SHP77 treated with DMSO at 0.1 percent for 48 hours (cell line): Measurements from ENCODE around the gene MAPKAP1.
"Not testable (repeated sequence)": the region's sequence is repeated elsewhere in the genome, so short reads cannot be mapped to it uniquely, and the experiment has no call there.

Source experiments
- DNase-seq: peaks from one replicate; lab custom pipeline; 2025; lab: John Stamatoyannopoulos, UW

Gene MAPKAP1

DNA sequence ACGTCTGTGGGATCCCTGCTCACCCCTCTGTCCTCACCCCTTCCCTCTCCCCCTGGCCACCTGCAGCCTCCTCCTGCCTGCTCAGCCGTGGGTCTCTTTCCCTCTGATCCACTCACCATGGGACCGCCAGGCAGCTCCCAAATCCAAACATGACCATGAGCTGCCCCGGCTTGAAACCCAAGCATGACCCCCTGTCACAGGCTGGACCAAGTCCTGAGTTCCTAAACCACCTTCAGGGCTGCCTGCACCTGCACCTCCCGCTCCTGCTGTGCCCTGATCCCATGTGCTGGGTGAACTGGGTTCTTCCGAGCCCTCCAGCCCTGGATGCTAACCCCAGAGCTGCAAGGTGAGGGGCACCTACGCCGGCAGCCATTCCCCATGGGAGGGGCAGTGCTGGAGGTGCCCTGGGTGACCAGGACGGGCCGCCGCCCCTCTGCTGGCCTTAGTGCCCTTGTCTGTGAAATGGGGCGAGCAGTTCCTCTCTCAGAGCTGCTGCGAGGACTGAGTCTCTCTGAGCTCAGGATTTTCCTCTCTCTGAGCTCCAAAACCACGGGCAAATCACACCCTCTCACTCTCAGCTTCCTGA, 295.7 kb downstream of the MAPKAP1 start:
- DNase-seq: no peak

DNA sequence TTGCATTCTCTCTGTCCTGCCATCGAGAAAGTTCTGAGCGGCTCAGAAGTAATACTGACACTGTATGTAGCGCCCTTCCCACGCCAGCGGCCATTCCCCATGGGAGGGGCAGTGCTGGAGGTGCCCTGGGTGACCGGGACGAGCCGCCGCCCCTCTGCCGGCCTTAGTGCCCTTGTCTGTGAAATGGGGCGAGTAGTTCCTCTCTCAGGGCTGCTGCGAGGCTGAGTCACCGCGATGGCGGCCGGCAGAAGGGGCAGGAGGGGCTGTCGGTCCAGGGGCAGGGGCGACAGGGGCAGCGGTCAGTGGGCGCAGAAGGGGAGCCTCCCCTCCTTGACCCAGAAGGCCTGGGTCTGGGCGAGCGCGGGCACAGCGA, 296.5 kb downstream of the MAPKAP1 start:
- no peak for DNase-seq

DNA sequence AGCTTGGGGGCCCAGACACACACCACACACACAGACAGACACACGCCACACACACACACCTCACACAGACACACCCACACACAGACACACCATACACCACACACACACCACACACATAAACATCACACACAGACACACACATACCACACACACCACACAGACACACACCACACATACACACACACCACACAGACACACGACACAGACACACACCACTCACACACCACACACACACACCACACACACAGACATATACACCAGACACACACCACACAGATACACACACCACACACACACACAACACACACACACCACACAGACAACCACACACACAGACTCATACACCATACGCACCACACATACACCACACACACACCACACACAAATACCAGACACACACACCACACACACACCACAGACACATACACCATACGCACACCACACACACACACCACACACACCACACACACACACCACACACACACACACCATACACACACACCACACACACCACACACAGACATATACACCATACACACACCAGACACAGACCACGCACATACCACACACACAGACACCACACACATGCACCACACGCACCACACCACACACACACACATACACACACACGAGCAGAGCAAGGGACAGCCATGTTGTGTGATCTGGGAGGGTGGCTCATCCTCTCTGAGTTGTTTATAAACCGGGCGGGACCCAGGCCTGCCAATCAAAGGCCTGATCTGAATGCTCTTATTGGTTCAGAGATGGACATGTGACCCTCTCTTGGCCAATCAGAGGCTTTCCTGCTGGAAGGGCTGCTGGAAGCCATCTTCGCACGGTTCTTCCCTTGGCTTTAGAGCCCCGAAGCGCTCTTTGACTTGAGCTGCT, 297.1 kb downstream of the MAPKAP1 start:
- DNase-seq: no peak

DNA sequence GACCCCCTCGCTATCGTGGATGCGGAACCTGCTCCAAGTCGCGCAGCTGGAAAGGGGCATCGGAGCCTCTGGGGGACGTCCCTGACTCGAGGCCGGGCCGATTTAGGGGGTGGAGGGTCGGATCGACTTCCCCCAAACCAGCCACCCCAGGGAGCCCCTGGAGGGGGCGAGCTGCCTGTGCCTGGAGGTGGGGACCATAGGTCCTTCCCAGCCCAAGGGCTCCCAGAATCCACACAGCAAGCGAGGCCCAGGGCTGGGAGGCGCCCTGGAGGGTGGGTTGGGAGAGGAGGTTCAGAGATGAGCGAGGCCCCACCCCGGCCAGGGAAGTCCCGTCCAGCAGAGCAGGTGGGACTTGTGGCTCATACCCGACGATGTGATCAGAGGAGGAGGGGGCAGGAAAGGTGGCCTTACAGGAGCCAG, 297.8 kb downstream of the MAPKAP1 start:
- DNase-seq: no peak

DNA sequence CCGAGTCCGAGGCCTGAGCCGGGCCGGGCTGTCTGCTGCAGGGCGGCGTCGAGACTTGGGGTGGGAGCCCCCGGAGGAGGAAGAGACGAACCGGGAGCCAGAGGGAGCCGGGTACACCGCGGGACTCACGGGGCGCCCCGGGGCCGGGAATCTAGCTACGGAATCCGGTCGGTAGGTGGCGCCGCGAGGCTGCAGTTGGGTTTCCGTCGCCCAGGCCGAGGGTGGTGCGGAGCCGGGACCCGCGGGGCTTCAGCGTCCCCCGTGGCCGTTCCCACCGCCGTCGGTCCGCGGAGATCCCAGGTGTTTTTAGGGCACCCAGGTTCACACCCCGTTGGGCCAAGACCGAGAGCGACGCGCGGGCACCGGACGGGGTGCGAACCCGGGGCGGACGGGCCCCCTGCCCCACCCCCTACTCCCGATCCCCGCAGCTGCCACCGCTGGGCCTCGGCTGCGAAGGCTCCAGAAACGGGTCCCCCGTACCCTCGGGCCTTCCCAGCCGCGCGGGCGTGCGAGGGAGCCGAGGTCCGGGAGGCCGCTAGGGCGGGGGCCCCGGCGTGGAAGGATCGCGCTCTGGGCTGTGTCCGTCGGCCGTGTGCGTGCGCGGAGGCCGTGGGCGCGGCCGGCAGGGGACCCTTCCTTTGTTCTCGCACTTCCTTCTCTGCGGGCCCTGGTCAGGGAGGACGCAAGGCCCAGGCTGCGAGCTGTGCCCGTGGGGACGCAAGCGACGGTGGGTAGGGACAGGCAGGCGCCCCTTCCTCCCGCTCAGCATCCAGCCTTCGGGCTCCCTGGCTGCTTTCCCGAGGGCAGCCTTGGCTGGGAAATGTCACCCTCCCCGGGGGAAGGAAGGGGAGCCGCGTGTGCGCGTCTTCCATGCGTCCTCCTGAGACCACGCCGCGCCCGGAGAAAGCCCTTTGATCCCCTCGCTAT, 298.8 kb downstream of the MAPKAP1 start:
- DNase-seq: no peak

DNA sequence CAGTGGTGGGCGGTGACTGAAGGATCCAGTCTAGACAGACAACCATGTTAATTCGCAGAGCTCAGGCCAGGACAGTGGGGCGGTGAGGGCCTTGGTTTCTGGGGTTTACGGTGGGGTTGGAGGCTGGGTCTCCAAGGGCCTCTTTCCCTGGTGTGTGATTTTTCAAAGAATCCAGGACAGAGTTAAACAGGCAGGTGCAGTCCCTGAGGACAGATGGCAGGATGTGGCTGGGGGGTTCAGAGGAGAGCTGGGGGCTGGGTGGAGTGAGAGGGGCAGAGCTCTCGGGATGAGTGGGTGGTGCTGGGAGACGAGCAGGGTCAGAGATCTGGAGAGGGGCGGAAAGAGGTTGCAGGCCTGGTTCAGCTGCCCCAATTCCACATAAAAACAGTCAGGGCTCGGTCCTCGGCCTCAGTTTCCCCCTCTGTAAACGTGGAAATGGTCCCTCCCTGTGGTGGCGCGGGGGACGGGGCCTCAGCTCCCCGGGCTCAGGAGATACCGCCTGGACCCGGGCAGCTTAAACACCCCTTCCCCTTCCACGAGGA, 299.5 kb downstream of the MAPKAP1 start:
- DNase-seq: no peak

DNA sequence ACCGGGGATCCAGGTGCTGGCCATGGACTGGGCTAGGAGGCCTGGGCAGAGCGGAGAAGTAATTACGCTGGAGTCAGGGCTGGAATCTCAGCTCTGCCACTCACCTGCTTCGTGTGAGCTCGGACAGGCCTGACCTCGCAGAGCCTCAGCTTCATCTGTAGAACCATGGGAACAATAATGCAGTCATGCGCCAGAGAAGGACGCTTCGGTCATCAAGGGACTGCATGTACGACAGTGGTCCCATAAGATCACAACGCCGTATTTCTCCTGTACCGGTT, 300.3 kb downstream of the MAPKAP1 start:
- no peak for DNase-seq

DNA sequence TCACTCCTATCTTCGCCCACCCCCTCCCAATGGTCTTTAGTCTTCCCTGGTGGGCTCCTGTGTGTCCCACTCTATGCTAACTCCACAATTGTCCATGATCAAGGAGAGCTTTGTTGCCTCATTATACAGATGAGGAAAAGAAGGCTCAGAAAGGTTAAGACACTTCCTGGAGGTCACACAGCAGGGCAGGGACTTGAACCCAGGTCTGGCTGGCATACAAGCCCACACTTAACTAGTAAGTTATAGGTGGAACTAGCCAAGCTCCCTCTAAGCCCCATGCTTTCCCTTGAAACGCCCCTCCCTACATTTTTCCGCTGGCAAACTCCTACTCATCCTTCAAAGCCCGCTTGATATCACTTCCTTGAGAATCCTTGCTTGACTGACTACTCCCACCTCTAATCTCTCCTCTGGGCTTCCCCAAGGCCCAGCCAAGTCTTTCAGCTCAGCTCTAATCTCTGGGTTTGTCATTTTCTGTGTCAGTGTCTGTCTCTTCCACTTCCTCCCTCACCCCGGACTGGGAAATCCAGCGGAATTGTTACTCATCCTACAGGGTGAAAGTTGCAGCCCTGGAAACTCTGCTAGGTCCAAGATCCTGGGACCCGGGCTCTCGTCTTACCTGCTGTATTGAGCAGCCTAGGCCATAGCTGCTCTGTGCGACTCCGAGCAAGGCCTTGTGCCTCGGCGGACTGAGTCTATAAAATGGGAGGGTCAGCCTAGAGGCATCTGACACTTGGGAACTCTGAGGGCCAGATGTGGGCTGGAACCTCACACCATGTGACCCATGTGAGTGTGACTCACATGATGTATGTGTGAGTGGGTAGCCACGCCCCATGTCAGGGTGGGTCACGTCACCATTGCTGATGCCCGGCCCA, 300.8 kb downstream of the MAPKAP1 start:
- DNase-seq: no peak

DNA sequence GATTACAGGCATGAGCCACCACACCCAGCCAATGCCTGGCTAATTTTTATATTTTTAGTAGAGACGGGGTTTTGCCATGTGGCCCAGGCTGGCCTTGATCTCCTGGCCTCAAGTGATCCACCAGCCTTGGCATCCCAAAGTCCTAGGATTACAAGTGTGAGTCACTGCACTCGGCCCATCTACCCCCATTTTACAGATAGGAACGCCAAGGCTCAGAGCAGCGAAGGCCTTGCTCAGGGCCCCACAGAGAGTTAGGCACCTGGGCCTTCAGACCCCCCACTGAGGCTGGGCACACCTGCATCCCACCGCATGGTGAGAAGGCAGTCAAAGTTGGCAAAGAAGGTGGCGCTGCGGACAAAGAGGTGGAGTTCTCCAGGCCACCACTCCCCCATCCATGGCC, 302.3 kb downstream of the MAPKAP1 start:
- no peak for DNase-seq

DNA sequence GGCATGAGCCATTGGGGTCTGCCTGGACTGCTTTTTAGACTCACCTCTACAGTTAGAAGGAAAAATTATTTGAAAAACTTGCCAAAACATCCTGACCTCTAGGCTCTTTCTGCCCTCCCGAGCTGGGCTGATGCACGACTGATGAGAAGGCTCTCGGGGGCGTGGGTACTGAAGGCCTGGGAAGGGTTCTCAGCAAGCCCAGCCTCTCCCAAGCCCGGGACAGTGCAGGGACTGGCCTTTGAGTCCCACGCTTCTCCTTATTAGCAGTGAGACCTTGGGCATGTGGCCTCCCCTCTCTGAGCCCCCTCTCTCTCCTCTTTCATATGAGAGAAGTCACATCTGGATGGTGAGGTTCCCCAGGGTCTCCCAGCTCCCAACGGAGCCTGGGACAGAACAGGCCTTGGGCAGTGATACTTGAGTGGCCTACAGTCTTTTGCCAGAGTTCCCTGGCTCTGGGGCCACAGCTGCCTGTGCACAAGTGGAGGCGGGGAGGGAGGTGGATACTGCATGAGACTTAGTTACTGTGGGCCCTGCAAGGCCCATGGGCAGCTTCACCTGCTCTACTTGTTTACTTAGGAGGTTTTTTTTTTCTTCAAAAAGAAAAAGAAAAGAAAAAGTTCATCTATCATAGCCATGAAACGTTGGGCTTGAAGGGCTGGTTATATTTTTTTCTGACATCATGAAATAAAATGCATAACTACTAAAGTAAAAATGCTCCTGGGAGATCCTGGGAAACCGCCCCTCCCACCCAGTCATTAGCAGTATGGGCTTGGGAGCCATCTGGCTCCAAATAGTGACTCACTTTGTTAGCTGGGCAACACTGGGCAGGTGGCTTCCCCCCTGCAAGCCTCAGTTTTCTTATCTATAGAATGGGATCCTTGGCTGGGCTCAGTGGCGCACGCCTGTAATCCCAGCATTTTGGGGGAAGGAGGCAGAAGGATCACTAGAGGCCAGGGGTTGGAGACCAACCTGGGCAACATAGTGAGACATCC, 306.0 kb downstream of the MAPKAP1 start:
- no peak for DNase-seq

DNA sequence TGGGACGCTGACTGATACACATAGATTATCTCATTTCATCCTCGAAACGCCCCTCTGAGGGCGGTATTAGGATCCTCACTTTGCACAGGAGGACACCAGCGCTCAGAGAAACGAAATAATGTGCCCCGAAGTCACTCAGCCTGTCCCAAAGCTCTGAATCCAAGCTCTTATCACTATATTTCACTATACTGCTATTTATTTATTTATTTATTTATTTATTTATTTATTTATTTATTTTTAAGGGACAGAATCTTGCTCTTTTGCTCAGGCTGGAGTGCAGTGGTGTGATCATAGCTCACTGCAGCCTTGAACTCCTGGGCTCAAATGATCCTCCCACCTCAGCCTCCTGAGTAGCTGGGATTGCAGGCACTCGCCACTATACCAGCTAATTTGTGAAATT, 306.8 kb downstream of the MAPKAP1 start:
- not testable (repeated sequence) for DNase-seq

DNA sequence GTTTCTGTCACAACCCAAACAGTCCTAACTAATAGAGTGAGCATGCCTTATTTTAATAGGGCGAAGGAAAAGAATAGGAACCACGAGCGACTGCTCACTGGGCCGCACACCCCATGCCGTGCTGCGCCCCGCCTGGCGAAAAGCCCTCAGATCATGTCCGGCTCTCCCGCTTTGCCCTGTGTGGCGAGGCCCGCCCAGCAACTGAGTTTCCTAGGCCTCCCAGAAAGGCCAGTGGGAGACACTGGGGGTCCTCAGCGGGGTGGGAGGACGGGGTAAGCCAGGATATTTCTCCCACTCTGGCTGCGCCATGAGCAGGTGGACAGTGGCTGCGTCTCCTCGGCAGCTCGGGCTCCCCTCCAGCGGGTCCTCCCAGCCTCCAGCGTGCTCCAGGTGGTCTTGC, 307.3 kb downstream of the MAPKAP1 start:
- no peak for DNase-seq

DNA sequence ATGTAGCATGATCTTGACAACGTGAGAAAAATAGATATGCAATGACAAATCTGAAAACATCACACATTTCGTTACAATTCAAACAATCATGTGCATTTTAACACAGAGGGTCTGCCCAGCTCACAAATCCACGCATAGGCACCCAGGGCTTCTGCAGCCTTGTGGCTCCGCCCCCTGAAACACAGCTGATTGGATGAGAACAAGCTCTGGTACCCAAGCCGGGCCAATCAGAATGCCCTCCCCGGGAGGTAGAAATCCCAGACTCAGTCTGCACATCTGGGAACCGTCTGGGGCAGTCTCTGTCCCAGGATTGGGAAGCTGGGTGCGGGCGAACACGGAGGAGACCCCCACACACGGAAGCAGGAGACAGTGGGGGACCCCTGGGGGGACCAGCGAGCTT, 307.8 kb downstream of the MAPKAP1 start:
- DNase-seq: no peak

DNA sequence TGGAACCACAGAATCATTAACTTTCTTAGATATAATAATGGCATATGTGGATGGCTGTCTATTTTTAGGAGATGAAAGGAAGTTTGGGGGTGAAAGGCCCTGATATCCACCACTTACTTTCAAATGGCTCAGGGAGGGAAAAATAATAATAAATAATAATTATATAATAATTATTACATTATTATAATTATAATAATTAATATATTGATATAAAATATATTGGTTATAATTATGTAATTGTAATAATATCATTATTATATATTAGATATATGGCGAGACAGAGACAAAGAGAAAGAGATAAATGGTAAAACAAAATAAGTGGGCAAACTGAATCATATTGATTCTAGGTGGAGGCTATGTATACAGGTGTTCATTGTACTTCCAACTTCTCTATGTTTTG, 308.8 kb downstream of the MAPKAP1 start:
- no peak for DNase-seq

DNA sequence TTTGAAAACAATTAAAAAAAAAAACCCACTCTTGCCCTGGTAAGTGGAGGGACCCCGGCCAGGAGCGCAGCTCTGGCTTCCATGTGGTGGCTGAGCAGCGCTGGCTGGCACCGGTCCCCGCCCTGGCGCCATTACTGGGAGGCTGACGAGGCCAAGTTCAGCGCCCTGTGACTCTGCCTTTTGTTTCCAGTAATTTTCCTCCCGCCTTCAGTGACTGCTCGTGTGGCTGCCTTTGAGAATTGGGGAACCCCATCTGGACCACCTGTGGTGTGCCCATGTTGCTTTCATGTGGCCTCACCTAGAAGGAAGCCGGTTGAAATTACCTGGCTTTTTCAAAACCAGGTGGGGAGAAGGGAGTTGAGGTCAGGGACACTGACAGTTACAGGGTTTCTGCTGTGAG, 309.3 kb downstream of the MAPKAP1 start:
- DNase-seq: no peak

DNA sequence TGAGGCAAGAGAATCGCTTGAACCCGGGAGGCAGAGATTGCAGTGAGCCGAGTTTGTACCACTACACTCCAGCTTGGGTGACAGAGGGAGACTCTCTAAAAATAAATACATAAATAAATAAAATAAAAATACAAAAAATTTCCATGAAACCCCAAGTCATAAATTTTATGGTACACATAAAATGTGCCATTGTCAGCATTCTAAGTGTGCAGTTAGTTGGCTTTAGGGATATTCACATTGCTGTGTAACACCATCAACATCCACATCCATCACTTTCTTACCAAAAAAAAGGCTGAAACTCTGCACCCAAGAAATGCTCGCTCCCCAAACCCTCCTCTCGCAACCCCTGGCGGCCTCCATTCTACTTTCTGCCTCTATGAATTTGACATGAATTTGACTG, 310.2 kb downstream of the MAPKAP1 start:
- no peak for DNase-seq

DNA sequence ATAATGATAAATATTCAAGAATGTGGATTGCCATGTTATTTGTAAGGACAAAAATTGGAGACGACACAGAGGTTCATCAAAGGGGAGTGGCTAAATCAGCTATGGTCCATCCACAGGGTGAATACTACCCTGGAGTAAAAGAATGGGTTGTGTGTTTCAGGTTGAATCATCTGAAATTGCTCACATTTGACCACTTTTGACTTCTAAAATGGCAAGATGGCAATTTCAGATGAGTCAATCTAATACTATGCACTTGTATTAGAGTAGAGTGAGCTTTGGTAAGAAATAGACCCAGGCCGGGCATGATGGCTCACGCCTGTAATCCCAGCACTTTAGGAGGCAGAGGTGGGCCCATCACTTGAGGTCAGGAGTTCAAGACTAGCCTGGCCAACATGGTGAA, 313.6 kb downstream of the MAPKAP1 start:
- no peak for DNase-seq

DNA sequence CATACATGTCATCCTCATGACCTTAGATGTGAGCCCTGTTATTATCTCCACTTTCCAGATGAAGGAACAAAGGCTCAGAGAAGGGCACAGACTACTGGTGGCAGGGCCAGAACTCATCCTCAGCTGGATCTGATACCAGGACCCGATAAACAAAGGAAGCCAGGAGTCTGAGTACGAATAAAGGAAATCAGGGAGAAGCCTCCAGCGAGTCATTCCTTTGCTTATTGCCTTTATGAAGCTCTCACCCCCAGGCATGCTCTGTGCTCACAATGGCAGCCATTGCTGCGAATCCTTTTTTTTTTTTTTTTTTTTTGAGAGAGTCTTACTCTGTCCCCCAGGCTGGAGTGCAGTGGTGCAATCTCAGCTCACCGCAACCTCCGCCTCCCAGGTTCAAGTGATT, 315.3 kb downstream of the MAPKAP1 start:
- DNase-seq: no peak

DNA sequence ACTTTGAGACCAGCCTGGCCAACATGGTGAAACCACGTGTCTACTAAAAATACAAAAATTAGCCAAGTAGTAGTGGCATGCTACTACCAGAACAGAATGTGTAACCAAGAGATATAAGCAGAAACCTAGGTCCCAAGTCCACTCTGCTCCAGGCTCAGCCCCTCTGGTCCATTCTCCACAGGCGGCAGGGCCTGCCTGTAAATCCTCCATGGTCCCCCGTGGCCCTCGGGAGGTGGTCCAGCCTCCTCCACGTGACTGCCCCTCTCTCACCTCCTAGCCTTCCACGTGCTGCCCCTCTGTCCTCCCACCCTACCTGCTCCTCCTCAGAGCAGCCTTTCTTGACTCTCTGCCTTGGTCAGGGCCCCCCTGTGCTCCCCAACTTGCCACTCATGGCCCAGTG, 318.0 kb downstream of the MAPKAP1 start:
- no peak for DNase-seq

DNA sequence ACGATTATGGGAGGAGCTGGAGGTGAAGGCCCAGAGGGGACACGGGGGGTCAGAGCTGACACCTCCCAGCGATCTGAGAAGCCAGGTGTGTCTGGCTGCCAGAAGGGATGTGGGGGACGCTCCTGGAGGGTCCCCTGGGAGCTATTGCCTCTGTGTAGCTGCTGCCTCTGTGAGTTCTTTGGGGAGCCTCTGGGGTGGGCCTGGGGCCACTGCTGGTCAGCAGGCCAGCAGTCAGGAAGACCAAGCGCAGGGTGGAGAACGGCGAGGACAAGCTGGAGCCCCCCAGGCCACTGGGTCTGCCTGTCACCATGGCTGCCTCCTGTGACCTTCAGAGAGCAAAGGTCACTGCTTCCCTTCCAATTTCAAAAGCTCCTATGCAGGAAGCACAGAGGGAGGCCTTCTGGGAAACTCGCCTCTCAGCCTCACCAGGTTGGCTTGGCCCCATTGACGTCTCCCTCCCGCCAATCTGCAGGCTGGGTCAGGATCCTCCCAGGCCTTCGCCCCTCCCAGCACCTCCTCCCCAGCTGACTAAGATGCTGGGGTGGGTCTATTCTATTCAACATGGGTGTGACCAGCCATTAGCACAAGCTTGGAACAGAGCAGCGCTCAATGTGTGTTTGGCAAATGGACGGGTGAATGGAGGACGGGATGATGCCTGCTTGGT, 319.0 kb downstream of the MAPKAP1 start:
- no peak for DNase-seq
